ENCODE data around the gene TJP3. TPM values are rescaled to one million over a fixed set of nuclear protein-coding genes. Genes with fewer than 3 reads are reported as not detected.

The TJP3 gene
- total and polyA plus RNA-seq, 10 of the 15 experiments (the other 5 are each of a cell fraction or from before 2014, with no cell fraction given), result 0.04 to 1.2 (median 0.29) TPM; not detected in 6

DNA sequence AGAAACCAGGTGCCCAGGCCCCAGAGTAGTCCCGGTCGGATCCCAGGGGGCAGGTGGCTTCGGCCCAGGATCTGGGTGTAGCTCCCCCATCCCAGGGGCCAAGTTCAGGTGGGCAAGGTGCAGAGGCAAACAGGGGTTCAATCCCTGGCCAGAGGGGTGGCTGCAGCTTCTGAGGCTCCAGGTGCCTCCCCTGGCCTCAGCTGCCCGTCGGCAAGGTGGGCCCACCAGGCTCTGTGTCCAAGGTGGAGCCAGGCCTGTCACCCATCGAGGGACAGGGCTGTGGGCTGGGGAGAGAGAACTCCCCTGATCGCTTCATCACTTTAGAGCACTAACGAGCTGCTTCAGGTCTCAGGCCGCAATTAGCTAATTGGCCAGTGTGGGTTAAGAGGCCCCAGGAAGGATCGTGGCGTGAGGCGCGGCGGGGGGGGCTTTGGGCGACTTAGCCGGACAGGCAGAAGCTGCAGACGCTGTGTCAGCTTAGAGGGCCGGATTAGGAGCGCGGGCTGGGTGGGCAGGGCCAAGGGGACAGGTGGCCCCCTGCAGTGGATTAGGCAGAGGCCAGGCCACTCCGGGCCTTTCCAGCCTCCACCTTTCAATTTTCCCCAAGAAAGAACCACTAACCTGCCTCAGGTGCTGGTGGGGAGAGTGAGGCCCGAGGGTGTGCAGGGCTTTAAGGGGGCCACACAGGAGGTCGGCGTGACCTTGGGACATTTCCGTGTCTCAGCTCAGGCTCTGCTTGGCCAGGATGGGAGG is 66.6 kb downstream of the TJP3 start (continued):
- TF ChIP-seq, protein P1, sequence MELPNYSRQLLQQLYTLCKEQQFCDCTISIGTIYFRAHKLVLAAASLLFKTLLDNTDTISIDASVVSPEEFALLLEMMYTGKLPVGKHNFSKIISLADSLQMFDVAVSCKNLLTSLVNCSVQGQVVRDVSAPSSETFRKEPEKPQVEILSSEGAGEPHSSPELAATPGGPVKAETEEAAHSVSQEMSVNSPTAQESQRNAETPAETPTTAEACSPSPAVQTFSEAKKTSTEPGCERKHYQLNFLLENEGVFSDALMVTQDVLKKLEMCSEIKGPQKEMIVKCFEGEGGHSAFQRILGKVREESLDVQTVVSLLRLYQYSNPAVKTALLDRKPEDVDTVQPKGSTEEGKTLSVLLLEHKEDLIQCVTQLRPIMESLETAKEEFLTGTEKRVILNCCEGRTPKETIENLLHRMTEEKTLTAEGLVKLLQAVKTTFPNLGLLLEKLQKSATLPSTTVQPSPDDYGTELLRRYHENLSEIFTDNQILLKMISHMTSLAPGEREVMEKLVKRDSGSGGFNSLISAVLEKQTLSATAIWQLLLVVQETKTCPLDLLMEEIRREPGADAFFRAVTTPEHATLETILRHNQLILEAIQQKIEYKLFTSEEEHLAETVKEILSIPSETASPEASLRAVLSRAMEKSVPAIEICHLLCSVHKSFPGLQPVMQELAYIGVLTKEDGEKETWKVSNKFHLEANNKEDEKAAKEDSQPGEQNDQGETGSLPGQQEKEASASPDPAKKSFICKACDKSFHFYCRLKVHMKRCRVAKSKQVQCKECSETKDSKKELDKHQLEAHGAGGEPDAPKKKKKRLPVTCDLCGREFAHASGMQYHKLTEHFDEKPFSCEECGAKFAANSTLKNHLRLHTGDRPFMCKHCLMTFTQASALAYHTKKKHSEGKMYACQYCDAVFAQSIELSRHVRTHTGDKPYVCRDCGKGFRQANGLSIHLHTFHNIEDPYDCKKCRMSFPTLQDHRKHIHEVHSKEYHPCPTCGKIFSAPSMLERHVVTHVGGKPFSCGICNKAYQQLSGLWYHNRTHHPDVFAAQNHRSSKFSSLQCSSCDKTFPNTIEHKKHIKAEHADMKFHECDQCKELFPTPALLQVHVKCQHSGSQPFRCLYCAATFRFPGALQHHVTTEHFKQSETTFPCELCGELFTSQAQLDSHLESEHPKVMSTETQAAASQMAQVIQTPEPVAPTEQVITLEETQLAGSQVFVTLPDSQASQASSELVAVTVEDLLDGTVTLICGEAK (IDR thresholded peaks at IDR 0.05; ENCODE audit: borderline replicate concordance), result no peak
- TF ChIP-seq, protein P2, sequence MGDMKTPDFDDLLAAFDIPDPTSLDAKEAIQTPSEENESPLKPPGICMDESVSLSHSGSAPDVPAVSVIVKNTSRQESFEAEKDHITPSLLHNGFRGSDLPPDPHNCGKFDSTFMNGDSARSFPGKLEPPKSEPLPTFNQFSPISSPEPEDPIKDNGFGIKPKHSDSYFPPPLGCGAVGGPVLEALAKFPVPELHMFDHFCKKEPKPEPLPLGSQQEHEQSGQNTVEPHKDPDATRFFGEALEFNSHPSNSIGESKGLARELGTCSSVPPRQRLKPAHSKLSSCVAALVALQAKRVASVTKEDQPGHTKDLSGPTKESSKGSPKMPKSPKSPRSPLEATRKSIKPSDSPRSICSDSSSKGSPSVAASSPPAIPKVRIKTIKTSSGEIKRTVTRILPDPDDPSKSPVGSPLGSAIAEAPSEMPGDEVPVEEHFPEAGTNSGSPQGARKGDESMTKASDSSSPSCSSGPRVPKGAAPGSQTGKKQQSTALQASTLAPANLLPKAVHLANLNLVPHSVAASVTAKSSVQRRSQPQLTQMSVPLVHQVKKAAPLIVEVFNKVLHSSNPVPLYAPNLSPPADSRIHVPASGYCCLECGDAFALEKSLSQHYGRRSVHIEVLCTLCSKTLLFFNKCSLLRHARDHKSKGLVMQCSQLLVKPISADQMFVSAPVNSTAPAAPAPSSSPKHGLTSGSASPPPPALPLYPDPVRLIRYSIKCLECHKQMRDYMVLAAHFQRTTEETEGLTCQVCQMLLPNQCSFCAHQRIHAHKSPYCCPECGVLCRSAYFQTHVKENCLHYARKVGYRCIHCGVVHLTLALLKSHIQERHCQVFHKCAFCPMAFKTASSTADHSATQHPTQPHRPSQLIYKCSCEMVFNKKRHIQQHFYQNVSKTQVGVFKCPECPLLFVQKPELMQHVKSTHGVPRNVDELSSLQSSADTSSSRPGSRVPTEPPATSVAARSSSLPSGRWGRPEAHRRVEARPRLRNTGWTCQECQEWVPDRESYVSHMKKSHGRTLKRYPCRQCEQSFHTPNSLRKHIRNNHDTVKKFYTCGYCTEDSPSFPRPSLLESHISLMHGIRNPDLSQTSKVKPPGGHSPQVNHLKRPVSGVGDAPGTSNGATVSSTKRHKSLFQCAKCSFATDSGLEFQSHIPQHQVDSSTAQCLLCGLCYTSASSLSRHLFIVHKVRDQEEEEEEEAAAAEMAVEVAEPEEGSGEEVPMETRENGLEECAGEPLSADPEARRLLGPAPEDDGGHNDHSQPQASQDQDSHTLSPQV (IDR thresholded peaks at IDR 0.05), result no peak
- TF ChIP-seq SREBF1 (IDR thresholded peaks at IDR 0.05; ENCODE audit: low read length) (no peak), IRF4 (IDR thresholded peaks at IDR 0.05; ENCODE audit: low read depth, low read length) (no peak), POU2F2 (IDR thresholded peaks at IDR 0.05; ENCODE audit: borderline replicate concordance, low read depth, low read length) (no peak), SRF (IDR thresholded peaks at IDR 0.05; ENCODE audit: low read depth in 2 of 2, low read length in 2 of 2) (no peak), NR2C1 (IDR thresholded peaks at IDR 0.05) (no peak), LARP7 (IDR thresholded peaks at IDR 0.05) (no peak), DPF2 (IDR thresholded peaks at IDR 0.05) (no peak), SP1 (IDR thresholded peaks at IDR 0.05; ENCODE audit: low read depth, low read length) (no peak)
- TF ChIP-seq, protein P3, sequence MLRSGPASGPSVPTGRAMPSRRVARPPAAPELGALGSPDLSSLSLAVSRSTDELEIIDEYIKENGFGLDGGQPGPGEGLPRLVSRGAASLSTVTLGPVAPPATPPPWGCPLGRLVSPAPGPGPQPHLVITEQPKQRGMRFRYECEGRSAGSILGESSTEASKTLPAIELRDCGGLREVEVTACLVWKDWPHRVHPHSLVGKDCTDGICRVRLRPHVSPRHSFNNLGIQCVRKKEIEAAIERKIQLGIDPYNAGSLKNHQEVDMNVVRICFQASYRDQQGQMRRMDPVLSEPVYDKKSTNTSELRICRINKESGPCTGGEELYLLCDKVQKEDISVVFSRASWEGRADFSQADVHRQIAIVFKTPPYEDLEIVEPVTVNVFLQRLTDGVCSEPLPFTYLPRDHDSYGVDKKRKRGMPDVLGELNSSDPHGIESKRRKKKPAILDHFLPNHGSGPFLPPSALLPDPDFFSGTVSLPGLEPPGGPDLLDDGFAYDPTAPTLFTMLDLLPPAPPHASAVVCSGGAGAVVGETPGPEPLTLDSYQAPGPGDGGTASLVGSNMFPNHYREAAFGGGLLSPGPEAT (IDR thresholded peaks at IDR 0.05; ENCODE audit: low read depth), result no peak
- TF ChIP-seq, protein P4, sequence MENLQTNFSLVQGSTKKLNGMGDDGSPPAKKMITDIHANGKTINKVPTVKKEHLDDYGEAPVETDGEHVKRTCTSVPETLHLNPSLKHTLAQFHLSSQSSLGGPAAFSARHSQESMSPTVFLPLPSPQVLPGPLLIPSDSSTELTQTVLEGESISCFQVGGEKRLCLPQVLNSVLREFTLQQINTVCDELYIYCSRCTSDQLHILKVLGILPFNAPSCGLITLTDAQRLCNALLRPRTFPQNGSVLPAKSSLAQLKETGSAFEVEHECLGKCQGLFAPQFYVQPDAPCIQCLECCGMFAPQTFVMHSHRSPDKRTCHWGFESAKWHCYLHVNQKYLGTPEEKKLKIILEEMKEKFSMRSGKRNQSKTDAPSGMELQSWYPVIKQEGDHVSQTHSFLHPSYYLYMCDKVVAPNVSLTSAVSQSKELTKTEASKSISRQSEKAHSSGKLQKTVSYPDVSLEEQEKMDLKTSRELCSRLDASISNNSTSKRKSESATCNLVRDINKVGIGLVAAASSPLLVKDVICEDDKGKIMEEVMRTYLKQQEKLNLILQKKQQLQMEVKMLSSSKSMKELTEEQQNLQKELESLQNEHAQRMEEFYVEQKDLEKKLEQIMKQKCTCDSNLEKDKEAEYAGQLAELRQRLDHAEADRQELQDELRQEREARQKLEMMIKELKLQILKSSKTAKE (IDR thresholded peaks at IDR 0.05; ENCODE audit: low read depth, poor library complexity, severe bottlenecking), result no peak

Data from GM12878 (cell line).